NOMO-1 treated with dmso at 0.1 percent for 144 hours (cell line): ENCODE measurements around the gene HIF1A.

ENCODE experiments used
- DNase-seq: peaks from one replicate; lab custom pipeline; 2025; ENCODE audit not compliant: unreplicated experiment; lab: John Stamatoyannopoulos, UW

The HIF1A gene

DNA sequence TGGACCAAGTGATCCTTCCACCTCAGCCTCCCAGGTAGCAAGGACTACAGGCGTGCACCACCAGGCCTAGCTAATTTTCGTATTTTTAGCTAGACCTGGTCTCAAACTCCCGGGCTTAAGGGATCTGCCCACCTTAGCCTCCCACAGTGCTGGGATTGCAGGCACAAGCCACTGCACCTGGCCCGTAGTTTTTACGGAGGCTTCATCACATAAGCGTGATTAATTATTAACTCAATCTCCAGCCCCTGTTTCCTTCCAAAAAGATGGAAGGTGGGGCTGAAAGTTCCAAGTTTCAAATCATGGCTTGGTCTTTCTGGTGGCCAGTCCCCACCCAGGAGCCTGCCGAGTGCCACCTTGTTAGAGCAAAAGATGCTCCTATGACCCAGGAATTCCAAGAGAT lies 22.5 kb upstream of the HIF1A start:
- no peak for DNase-seq

DNA sequence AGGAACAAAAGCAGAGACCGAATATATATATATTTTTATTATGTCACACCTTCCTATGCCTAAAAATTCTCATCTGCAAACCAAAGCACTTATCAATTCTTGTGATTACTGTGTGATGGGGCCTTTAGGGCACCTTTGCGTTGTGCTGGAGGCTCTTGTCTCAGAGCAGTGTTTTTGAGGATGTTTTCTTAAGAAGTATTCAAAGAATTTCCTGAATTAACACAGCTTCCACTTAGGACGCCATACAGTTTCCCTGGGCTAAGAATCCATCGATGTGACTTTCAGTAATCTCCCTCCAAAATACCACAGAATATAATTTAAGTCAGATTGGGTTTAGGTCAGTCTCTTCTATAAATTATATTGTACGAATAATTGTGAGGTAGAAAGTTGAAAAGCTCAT lies 22.0 kb upstream of the HIF1A start:
- DNase-seq = no peak

DNA sequence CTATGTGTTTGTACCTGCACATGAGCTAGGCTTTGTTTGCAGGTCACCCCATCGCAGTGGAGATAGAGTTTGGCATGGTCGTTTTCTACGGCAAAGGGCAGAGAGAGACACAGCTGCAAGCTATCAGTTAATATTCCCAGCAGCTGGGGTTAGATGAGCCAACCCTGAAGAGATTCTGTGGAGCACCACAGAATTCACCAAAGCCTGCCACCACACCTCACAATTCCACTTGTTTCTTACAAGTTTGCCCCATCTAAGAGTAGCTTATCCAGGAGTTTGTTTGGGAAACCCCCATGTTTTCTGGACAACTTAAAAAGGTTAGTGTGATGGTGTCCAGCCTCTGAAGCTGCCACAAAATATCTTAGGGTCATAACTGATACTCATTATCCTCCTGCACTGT lies 20.0 kb upstream of the HIF1A start:
- no peak for DNase-seq

DNA sequence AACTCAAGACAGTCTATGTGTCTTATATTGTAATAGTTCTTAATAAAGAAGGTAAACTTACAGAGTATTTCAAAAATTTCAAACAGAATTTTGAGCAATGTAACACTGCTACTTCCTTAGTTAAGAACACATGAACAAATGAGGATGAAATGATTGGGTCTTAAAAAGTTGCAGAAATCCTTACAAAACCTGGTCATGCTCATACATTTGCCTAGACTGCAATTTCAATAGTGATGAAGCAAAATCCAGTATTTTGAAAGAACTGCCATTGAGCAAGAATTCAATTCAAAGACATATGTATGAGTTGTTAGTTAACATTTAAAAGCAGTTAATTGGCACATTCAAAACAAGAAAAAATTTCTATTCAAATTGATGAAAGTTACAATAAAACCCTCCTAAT lies 17.8 kb upstream of the HIF1A start:
- peak; percentile 44 for DNase-seq

DNA sequence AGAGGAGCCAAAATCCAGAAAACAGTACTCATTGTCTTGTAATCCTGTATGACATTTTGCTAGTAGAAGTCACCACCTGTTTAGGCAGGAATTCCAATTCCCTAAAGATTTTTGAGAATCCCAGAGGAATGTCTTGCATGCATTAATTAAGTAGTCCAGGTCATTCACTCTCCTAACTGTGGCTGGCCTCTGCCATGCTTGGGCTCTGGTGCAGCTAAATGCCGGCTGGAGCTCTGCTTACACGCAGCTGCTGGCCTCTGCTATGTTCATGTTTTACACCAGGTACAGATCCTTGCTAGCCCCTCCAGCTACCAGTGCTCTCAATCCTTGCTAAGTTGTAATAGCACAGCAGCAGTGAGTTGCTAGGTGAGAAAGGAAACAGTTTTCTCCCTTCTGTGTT lies 16.3 kb upstream of the HIF1A start:
- no peak for DNase-seq

DNA sequence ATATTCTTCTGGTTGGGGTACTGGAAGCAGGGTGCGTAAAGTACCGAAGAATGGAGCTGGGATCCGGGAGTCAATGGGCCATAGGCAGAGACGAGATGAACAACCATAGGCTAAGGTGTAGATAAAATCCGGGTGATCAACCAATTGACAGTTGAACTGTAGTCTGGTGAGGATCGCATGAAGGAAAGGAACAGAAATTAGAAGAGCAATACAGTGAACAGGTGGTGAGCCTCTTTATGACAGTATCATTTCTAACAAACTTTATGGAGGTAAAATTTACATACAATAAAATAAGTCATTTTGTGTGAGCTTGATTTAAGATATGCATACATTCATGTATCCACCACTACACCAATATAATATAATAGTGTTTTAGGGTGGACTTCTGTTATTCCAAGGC lies 13.9 kb upstream of the HIF1A start:
- no peak for DNase-seq

DNA sequence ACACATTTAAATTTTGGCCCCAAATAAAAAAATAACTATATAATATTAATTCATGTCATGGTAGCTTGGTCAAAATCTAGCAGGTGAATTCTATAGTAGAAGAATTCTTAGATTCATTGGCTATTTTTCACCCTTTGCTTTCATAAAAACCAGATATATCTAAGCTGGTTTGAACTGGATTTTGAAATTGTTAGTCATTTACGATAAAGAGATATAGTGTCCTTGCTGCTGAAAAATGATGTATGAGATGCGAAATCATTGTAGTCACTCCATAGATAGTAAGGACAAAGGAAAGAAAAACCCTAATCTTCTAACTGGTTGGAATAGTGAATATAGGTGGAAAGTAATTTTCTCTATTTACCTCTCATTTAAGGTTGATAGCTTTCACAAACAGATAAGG lies 12.2 kb upstream of the HIF1A start:
- no peak for DNase-seq

DNA sequence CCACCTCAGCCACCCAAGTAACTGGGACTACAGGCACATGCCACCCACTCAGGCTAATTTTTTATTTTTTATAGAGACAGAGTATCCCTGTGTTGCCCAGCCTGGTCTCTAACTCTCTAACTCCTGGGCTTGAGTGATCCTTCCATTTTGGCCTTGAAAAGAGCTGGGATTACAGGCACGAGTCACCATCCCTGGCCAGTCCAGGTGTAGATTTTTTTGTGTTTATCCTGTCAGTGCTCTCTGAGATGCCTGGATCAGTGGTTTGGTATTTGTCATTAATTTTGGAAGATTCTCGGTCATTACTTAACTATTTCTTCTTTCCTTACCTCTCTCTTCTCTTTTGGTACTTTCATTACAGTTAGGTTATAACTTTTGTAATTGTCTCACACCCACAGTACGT lies 5.3 kb upstream of the HIF1A start:
- DNase-seq = no peak

DNA sequence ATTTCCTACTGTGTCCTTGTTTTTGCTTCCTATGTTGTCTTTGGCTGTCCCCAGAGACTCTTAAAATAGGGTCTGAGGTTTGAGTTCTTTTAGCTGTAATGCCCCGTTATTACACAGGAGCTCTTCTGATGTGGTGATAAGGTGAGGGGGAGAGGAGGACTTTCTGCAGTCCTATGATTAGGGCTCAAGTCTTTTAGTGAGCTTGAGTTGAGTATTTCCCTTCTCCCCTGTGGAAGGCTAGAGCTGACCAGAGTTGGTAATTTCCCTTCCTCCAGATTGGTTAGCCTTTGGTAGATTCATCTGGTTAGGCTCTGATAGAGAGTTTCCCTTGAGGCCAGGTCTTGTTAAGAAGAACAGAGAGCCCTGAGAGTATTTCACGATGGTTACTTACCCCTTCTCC lies 4.3 kb upstream of the HIF1A start:
- DNase-seq = no peak

DNA sequence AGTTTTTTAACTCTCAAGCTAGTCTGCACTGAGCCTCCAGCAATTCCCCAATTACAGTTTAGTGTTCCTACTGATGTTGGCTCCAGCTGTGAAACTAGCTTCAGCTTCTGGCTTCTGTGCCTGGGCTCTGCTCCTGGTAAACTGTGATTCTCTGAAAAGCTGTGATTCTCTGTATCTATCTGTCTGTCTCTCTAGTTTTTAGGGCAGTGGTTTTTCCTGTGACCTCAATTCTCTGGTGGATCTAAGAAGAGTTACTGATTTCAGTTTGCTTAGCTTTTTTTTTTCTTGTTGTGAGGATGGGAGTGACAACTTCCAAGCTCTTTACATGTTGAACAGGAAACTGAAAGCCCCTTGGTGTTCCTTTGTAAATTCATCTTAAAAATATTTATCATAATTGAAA lies 3.8 kb upstream of the HIF1A start:
- no peak for DNase-seq

DNA sequence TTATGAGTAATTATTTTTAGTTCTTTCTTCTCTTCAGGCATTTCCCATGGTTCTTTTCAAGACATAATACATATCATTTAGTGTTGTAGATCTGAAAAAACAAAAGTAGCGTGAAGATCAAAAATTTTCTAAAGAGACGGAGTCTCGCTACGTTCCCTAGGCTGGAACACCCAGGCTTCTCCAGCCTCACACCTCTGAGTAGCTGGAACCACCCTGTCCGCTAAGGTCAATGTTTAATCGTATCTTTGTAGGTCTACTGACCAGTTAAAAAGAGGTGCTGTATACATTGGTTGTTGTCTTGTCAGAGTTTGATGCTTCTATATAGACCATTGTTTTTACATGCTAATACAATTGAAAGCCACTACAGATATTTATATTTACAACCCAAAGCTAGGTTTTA lies 1.3 kb upstream of the HIF1A start:
- DNase-seq = no peak

DNA sequence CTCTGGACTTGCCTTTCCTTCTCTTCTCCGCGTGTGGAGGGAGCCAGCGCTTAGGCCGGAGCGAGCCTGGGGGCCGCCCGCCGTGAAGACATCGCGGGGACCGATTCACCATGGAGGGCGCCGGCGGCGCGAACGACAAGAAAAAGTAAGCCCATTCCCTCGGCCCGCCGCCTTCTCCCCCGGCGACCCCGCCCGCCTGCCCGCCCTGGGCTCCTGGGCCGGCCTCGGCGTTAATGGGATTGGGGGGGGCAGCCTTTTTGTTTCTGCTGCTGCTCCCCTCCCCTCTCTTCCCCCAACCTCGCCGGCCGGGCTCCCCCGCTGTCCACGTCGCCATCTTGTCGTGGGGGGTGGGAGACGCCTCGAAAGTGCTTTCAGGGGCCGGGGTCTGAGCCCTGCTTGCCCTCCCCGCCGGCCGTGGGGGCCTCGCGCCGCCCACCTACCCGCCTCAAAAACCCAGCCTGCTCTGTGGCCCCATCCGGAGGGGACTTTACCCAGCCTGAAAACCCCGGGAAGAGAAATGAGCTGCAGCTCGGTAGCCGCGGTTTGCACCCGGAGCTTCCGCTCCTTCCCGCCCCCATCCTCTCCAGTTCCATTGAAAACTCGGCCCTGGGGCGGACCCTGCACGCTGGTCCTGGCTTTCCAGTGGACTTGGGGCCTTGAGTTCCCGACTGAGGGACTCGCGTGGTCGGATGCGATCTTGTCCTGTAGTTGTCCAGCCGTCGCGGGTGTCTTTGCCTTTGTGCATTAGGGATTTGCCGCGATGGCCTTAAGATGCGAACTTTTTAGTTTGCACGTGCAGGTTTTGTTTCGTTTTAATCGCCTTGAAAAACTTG lies 598 bp downstream of the HIF1A start:
- DNase-seq = peak; percentile 9

DNA sequence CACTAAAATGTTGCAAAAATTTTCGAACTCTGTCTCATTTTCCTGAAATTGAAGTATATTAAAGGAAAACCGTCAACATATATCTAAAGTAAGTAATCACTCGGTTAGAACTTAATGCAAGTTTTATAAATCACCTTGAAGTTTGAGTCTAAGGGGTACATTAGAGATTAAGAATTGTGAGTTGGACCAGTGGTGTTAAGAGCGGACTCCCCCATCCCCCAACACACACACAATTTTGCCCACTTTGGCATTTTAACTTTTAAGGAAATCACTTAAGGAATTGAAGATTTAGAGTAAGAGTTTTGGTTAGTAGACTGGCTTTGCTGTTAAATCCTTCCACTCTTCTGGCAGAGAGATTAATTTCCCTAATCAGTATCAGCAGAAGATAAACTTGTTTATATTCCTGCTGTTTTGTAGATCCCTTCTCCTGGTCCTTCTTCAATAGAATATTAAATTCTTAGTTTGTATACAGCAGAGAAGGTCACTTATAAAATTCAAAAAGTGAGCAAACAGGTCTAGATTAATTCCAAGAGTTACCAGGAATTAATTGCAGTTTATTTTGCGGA lies 1.5 kb downstream of the HIF1A start:
- no peak for DNase-seq

DNA sequence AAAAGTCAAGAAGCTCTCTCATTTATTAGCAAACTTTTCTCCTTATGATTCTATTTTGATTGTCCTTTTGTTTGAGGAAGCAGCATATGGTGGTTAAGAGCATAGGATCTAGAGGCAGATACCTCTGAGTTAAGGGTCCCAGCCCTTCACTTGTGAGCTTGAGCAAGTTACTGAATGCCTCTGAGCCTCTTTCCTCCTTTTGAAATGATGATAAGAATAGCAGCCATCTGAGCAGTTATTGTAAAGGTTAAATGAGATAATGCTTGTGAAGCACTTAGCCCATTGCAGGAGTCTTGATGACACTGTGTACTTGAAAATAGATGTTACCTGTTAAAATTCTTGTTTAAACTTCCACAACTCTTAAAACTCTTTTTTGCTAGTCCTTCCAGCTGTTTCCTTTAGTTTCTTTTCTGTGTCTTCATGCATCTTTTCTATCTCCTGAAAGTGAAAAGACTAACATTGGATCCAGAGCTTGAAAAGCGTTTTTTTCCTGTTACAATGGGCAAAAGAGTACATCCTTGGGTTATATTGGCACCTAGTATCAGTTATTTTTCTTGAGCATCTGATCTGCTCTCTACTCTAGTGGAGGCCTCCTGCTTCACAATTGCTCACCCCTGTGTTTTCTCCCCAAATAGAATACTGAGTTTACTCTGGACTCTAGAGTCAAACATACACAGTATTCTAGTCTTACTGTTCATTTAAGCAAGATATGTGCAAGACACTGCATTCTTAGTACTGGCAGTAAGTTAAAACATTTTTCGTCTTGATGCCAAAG lies 3.1 kb downstream of the HIF1A start:
- DNase-seq = no peak

DNA sequence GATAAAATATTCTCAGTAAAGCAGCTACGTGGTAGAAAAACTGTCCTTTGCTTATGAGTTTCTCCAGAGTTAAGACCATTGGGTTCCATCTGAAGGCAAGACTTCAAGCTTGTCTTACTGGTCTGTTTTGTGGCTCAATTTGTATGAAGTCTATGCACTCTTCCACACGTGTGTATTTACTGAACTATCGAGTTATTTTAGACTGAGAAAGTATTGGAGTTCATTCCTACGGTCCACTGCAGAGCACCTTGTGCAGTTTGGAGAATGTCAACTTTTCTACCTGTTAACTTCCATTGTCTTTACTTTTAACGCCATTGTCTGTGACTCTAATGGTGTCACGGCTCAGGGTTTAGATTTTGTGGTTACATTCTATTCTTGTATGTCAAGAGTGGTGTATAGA lies 3.7 kb downstream of the HIF1A start:
- no peak for DNase-seq

DNA sequence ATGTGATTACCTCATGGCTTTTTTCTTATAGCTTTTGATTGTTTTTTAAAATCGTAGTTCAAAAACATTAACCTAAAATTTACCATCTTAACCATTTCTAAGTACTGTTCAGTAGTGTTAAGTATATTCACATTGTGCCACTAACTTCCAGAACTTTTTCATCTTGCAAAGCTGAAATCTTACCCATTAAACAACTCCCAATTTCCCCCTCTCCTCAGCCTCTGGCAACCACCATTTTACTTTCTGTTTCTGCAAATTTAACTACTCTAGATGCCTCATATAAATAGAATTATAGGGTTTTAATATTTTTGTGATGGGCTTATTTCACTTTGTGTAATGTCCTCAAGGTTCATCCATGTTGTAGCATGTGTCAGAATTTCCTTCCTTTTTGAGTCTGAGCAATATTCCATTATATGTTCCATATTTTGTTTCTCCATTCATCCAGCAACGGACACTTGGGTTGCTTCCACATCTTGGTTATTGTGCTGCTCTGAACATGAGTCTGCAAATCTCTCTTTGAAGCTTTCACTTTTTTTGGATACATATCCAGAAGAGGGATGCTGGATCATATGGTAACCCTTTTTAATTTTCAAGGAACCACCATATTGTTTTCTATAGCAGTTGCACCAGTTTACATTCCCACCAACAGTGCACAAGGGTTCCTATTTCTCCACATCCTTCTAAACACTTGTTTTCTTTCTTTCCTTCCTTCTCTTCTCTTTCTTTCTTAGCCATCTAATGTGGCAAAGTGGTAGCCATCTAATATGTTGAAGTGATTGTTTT lies 5.0 kb downstream of the HIF1A start:
- no peak for DNase-seq

DNA sequence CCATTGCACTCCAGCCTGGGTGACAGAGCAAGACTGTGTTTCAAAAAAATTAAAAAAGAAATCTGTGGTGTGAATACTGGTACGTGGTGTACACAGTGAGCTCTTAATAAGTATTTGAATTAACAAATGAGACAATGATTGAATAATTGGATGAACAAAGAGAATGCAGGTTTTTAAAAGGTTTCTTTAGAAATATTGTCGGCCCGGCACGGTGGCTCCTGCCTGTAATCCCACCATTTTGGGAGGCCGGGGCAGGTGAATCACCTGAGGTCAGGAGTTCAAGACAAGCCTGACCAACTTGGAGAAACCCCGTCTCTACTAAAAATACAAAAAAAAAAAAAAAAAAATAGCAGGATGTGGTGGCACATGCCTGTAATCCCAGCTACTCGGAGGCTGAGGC lies 6.6 kb downstream of the HIF1A start:
- no peak for DNase-seq

DNA sequence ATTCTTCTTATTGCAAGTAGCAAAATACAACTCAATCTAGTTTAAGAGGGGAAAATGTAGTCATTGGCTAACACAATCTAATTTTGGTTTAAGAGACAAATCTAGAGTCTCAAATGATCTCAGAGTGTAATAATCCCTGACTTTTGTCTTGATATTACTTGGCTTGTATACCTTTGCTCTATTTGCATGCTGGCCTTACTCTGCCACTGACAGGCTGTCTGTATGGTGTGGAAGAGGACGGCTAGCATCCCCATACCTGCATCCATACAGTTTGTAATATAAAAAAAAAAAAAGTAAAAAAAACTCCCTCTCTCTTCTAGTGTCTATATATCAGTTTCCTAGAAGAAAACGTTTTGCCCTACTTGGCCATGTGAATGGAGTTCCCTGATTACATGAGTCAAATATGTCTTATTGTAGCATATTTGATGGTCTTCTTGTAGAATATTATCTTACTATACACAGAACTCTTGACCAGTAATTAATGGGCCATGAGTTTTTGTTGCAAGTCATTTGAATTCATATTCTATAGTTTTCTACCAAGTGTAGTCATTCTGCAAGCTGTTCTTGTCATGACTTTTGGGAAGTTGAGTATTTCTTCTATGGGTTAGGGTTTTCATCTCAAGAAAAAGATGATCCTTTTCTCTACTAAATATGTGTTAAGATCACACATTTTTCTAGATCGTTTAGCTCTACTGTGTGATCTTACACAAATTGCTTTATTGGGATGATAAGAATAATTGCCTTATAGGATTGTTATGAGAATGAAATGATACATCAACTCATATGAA lies 8.2 kb downstream of the HIF1A start:
- no peak for DNase-seq

DNA sequence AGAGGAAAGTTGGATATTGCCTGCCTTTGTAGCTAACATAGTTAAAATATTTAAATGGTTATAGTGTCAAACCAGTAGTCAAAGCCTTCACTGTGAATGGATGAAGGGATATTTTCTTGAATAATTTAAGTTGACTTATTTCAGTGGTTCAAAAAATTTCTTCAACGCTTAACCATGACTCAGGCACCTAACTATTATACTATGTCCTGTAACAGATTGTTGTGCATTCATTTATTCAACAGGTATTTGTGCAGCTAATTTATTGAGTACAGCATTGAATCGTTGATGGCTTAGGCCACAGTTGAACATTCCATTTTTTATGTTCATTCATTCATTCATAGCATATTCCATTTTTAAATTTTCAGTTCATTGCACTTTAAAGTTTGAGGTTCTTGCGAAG lies 9.2 kb downstream of the HIF1A start:
- no peak for DNase-seq

DNA sequence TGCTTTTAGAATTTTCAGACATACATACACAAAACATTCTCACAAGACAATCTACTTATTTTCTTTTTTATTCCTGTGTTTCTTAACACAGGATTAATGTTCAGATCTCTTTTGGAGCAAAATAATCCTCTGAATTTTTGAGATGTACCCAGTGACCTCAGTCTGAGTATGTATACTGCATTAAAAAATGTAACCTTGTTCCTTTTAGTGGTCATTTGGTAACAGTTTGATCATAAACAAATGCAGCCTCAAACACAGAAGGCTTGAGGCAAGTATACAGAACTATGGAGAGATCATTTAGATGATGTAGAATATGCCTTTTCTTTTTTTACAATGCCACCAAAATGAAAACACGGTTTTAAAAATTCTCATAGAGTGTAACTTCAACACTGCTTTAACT lies 9.7 kb downstream of the HIF1A start:
- no peak for DNase-seq
